Pancreas (tissue), 10 donors: ENCODE data around the gene CCR5AS. TPM values are rescaled to one million over a fixed set of nuclear protein-coding genes. Genes with fewer than 3 reads are reported as not detected.

Experiments used
- ATAC-seq, 4 donors: fragments of 200-7000 bp; cut with Tn5 transposase; one replicate each; pipeline versions ENCODE4 v1.8.0 to v1.9.1; 2020; ENCODE audit warnings: mild to moderate bottlenecking in 4 of 4, moderate library complexity in 4 of 4
- DNase-seq, 6 donors: peaks; one replicate each; pipeline ENCODE4 v3.0.0-alpha.2; 2020
- FAIRE-seq: peaks from 2 replicates; lab custom pipeline; 2012; peaks lifted over from hg19 to GRCh38; lab: Jason Lieb, UNC
- H3K27ac ChIP-seq, 4 donors: fragments of 200-600 bp; sonication (generic); 1 replicate in 3 of 4; 2 replicates in 1 of 4; pipeline versions ENCODE4 v1.5.0 to v1.8.0; 2020
- H3K27me3 ChIP-seq, 4 donors: fragments of 200-600 bp; one replicate each; pipeline ENCODE4 v1.8.0; 2021
- H3K36me3 ChIP-seq, 3 donors: fragments of 200-600 bp; sonication (generic) in 1 of 3; one replicate each; pipeline versions ENCODE4 v1.5.0 to v1.8.0; 2020 to 2021
- H3K4me1 ChIP-seq, 3 donors: fragments of 200-600 bp; one replicate each; pipeline ENCODE4 v1.8.0; 2021
- H3K4me3 ChIP-seq, 4 donors: fragments of 200-600 bp; sonication (generic) in 2 of 4; one replicate each; pipeline versions ENCODE4 v1.5.0 to v1.8.0; 2020 to 2021
- H3K9me3 ChIP-seq, 4 donors: fragments of 200-600 bp; one replicate each; pipeline ENCODE4 v1.8.0; 2021
- WGBS, 2 donors: extraction: QIAGEN DNeasy Blood & Tissue Kit; methylation state at CpG; one replicate each; pipeline ENCODE4 v1.1.7; 2013; 5-methylcytosine and 5-hydroxymethylcytosine counted together
- intact Hi-C, 3 donors: fragments of 100-400 bp; cut with DNase I; formaldehyde crosslinking; loops; one replicate each; pipeline versions ENCODE4 v1.11.1 to v1.14.2; 2022
- polyA plus RNA-seq, 2 donors: library from polyadenylated mRNA; stranded (reverse); fragments of 200-250 nt; gene quantifications; one replicate each; pipeline ENCODE4 v1.2.3, GENCODE V29; 2013
- total RNA-seq, 6 donors: library from RNA; stranded (reverse); fragmentation: NEBNext Ultra II Directional in 4 of 6; extraction: Animal tissue kit (Norgen Biotek cat#: 25700) in 4 of 6; gene quantifications; one replicate each; pipeline versions ENCODE4 v1.2.1 to v1.2.4, GENCODE V29; 2021 to 2023
- TF ChIP-seq, protein P1 (sequence below), 4 donors: fragments of 200-600 bp; sonication (generic) in 3 of 4; IDR thresholded peaks; one replicate each; pipeline versions ENCODE4 v1.5.0 to v1.8.0; 2021; ENCODE audit warnings: antibody characterized with exemption in 4 of 4
- donor health status: healthy with polysubstance abuse.
- donor health status: DM: no; HTN: no; CAD: no; lungs with moderate emphysema.
- donor health status: DM: no; HTN: no; CAD: no.
- donor health status: control.
- donor health status: control.
- donor health status: Bipolar disorder and iron deficiency.
- donor health status: DM: yes; HTN: yes; CAD: no.
- donor health status: DM: no; HTN: no; CAD: no.
- donor health status: DM: no; HTN: no; CAD: no.
- donor health status: DM: yes; HTN: yes; CAD: no.

CCR5AS gene

DNA sequence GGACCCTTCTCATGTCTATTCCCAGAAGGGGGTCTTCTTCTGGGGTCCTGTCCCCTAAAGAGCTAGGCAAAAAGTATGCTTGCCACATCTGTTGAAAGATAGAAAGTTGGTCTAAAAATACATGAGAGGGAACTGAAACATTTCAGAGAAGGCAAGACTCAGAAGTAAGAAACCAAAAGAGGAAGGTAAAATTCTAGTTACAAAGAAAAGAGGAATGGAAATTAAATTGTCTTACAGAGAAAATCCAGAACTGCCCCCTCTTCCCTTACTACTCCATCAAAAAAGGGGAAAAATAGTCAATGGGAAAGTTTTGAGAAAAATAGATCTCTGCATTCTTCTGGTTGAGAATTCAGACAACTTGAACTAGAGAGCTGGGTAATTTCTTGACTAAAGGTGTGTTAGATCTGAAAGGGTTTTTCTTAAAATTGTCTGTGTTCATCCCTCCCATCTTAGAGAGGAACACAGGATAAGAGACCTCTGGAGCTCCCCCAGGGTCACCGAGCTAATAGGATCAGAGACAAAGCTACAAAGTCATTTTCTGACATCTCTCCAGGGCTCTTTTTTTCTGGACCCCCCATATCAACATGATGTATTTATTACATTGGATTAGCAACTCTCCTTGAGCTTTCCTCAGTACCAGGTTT is 85.3 kb downstream of the CCR5AS start:
- ATAC-seq (no peak), FAIRE-seq (no peak), DNase-seq (no peak)
- no peaks in the 10 kb centered on the region for H3K4me1 ChIP-seq
- TF ChIP-seq, protein P1, sequence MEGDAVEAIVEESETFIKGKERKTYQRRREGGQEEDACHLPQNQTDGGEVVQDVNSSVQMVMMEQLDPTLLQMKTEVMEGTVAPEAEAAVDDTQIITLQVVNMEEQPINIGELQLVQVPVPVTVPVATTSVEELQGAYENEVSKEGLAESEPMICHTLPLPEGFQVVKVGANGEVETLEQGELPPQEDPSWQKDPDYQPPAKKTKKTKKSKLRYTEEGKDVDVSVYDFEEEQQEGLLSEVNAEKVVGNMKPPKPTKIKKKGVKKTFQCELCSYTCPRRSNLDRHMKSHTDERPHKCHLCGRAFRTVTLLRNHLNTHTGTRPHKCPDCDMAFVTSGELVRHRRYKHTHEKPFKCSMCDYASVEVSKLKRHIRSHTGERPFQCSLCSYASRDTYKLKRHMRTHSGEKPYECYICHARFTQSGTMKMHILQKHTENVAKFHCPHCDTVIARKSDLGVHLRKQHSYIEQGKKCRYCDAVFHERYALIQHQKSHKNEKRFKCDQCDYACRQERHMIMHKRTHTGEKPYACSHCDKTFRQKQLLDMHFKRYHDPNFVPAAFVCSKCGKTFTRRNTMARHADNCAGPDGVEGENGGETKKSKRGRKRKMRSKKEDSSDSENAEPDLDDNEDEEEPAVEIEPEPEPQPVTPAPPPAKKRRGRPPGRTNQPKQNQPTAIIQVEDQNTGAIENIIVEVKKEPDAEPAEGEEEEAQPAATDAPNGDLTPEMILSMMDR (IDR thresholded peaks at IDR 0.05) = no peak
- H3K4me3 ChIP-seq = no peak overlapping the region
- H3K27ac ChIP-seq = no peak overlapping the region
- intact Hi-C loops = no loop called here
- H3K36me3 ChIP-seq = no peaks in the 10 kb centered on the region
- no peaks in the 10 kb centered on the region for H3K9me3 ChIP-seq
- 70 to 73% methylated on average over 1 of the region's 1 CpG for WGBS, 2 donors
- H3K27me3 ChIP-seq = no peaks in the 10 kb centered on the region

DNA sequence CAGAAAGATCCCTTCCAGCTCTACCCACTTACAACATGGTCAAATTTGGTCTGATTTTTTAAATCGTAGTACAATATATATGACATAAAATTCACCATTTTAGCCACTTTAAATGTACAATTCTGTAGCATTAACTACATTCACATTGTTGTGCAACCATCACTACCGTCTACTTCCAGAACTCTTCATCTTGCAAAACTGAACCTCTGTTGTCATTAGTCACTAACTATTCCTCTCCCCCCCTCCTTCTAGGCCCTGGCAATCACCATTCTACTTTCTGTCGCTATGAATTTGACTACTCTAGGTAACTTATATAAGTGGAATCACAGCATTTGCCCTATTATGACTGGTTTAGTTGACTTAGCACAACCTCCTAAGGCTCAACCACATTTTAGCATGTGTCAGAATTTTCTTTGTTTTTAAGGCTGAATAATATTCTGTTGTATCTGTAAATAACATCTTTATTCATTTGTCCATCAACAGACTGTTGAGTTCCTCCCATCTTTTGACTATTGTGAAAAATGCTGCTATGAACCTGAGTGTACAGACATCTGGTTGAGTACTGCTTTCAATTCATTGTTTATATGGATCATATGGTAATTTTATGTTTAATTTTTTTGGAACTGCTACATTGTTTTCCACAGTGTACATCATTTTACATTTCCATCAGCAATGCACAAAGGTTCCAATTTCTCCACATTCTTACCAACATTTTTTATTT is 88.5 kb downstream of the CCR5AS start:
- H3K4me3 ChIP-seq = no peak overlapping the region
- H3K9me3 ChIP-seq = no peaks in the 10 kb centered on the region
- H3K36me3 ChIP-seq = no peaks in the 10 kb centered on the region
- TF ChIP-seq, protein P1 (IDR thresholded peaks at IDR 0.05) = no peak
- H3K27ac ChIP-seq = no peak overlapping the region
- WGBS, 2 donors = 80 to 84% methylated on average over 3 of the region's 3 CpGs
- intact Hi-C loops = no loop called here
- no peak for DNase-seq
- peaks cover 0 to 11% (median 5%) of the 10 kb centered on the region in 3 donors for H3K4me1 ChIP-seq
- ATAC-seq = no peak
- H3K27me3 ChIP-seq = no peaks in the 10 kb centered on the region
- FAIRE-seq = no peak

DNA sequence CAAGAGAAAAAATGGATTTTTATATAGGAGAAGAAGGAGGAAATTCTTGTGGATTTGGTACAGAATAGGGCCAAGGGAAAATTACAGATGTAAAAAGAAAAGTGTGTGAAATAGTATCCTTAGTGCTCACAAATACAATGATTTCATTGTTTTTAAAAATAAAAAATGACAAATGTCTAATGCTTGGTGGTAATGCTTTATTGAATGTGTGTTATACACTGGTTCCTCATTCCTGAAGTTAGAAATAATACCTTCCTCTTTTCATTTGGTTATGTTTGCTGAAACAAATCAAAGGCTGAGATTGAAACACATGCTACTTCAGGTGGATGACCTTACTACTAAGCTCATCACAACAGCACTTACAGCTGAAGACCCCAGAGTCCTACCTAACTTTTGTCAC is 90.7 kb downstream of the CCR5AS start:
- TF ChIP-seq, protein P1 (IDR thresholded peaks at IDR 0.05) = no peak
- no peak overlapping the region for H3K4me3 ChIP-seq
- no peaks in the 10 kb centered on the region for H3K9me3 ChIP-seq
- H3K27me3 ChIP-seq = no peaks in the 10 kb centered on the region
- ATAC-seq = peak in 1 of 4 donors; percentile 37
- H3K4me1 ChIP-seq = peaks cover 0 to 11% (median 5%) of the 10 kb centered on the region in 3 donors
- FAIRE-seq = no peak
- H3K27ac ChIP-seq = no peak overlapping the region
- no peak for DNase-seq
- H3K36me3 ChIP-seq = no peaks in the 10 kb centered on the region
- intact Hi-C loops = no loop called here

DNA sequence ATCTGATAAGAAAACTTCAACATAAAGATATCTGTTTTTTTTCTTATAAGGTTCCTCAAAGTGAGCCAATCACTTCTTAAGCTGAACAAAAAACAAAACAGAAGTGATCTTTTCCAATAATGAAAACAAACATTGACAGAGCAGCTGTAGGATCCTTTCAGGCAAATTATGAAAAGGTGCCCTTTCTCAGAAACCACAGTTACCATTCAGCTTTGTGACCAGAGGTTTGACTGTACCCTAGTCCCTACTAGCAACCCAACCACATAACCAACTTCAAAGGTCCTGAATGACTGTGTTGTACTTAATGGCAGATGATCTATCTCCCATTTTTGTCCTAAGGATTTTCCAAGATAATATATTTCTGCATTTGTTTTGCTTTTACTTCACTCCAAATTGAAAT is 92.3 kb downstream of the CCR5AS start:
- TF ChIP-seq, protein P1 (IDR thresholded peaks at IDR 0.05) = no peak
- no peak overlapping the region for H3K27ac ChIP-seq
- H3K4me1 ChIP-seq = peaks cover 0 to 11% (median 5%) of the 10 kb centered on the region in 3 donors
- H3K4me3 ChIP-seq = no peak overlapping the region
- no peaks in the 10 kb centered on the region for H3K27me3 ChIP-seq
- no peak for ATAC-seq
- intact Hi-C loops = no loop called here
- FAIRE-seq = no peak
- H3K9me3 ChIP-seq = no peaks in the 10 kb centered on the region
- H3K36me3 ChIP-seq = no peaks in the 10 kb centered on the region
- DNase-seq = no peak

Other genes starting within 250 kb of the CCR5AS start
- 1 to 10 TPM in 4 of 6 donors, under 1 TPM in 2; 0.09 to 4.6 (median 1.6) TPM for gene CCR1, start 198.8 kb downstream of the CCR5AS start, total RNA-seq
- under 1 TPM; 0.68 to 0.82 TPM for gene CCR1, start 198.8 kb downstream of the CCR5AS start, polyA plus RNA-seq
- gene CCR3, start 164.6 kb downstream of the CCR5AS start, total RNA-seq = under 1 TPM in 1 of 6 donors, not detected in 5; 0.22 TPM
- gene CCR3, start 164.6 kb downstream of the CCR5AS start, polyA plus RNA-seq = not detected
- 1 to 10 TPM in 2 of 6 donors, under 1 TPM in 4; 0.14 to 3.5 (median 0.54) TPM for gene CCR2, start 53.0 kb downstream of the CCR5AS start, total RNA-seq
- under 1 TPM; 0.15 to 0.23 TPM for gene CCR2, start 53.0 kb downstream of the CCR5AS start, polyA plus RNA-seq
- 1 to 10 TPM in 2 of 6 donors, under 1 TPM in 4; 0.12 to 2.0 (median 0.61) TPM for gene CCR5, start 36.1 kb downstream of the CCR5AS start, total RNA-seq
- under 1 TPM; 0.16 to 0.27 TPM for gene CCR5, start 36.1 kb downstream of the CCR5AS start, polyA plus RNA-seq
- 1 to 10 TPM in 2 of 6 donors, under 1 TPM in 4; 0.24 to 2.2 (median 0.91) TPM for gene CCRL2, start 193 bp upstream of the CCR5AS start, total RNA-seq
- under 1 TPM; 0.75 to 0.80 TPM for gene CCRL2, start 193 bp upstream of the CCR5AS start, polyA plus RNA-seq
- gene LTF, start 57.8 kb upstream of the CCR5AS start, total RNA-seq = 10 to 100 TPM; 10.5 to 21.0 (median 13.7) TPM
- gene LTF, start 57.8 kb upstream of the CCR5AS start, polyA plus RNA-seq = 1 to 10 TPM; 6.9 to 7.0 TPM
- not detected for gene RTP3, start 90.9 kb upstream of the CCR5AS start, total RNA-seq
- not detected for gene RTP3, start 90.9 kb upstream of the CCR5AS start, polyA plus RNA-seq
- 1 to 10 TPM in 4 of 6 donors, under 1 TPM in 2; 0.61 to 2.2 (median 1.3) TPM for gene LRRC2, start 159.2 kb upstream of the CCR5AS start, total RNA-seq
- gene LRRC2, start 159.2 kb upstream of the CCR5AS start, polyA plus RNA-seq = under 1 TPM; 0.46 to 0.85 TPM
- gene FAM240A, start 205.5 kb upstream of the CCR5AS start, total RNA-seq = not detected
- not detected for gene FAM240A, start 205.5 kb upstream of the CCR5AS start, polyA plus RNA-seq